Measurements from ENCODE around the gene CCZ1.
"Not testable (repeated sequence)": the region's sequence is repeated elsewhere in the genome, so short reads cannot be mapped to it uniquely, and the experiment has no call there.

CCZ1 gene

GRCh38 chr7:5916529-5916928 is 18.0 kb downstream of the CCZ1 start:
- DNase-seq: not testable (repeated sequence)

GRCh38 chr7:5924180-5924579 is 25.6 kb downstream of the CCZ1 start:
- not testable (repeated sequence) for DNase-seq

- not testable (repeated sequence) for DNase-seq
Measured at GRCh38 chr7:5924630-5925029, 26.1 kb downstream of the CCZ1 start.

- DNase-seq: not testable (repeated sequence)
Measured at GRCh38 chr7:5926263-5926870, 27.8 kb downstream of the CCZ1 start.

- DNase-seq: not testable (repeated sequence)
Measured at GRCh38 chr7:5930290-5930689, 31.8 kb downstream of the CCZ1 start.

GRCh38 chr7:5931250-5931649 is 32.7 kb downstream of the CCZ1 start:
- not testable (repeated sequence) for DNase-seq

- DNase-seq: not testable (repeated sequence)
Measured at GRCh38 chr7:5931905-5932644, 33.5 kb downstream of the CCZ1 start.

GRCh38 chr7:5934945-5935450 is 36.5 kb downstream of the CCZ1 start:
- DNase-seq: not testable (repeated sequence)

- DNase-seq: not testable (repeated sequence)
Measured at GRCh38 chr7:5963205-5963604, 64.7 kb downstream of the CCZ1 start.

GRCh38 chr7:5963810-5964209 is 65.3 kb downstream of the CCZ1 start:
- DNase-seq: not testable (repeated sequence)

GRCh38 chr7:5970347-5970911 is 71.9 kb downstream of the CCZ1 start, which contains the start of gene RSPH10B:
RSPH10B (minus strand) TSS chr7:5970689; CDS start chr7:5967116, 3,573 bp downstream.
- not testable (repeated sequence) for DNase-seq

GRCh38 chr7:5973580-5973979 is 75.0 kb downstream of the CCZ1 start:
- not testable (repeated sequence) for DNase-seq
